Temporal lobe (tissue), 2 donors: ENCODE results near the gene ILDR1. TPM values are rescaled to one million over a fixed set of nuclear protein-coding genes. Genes with fewer than 3 reads are reported as not detected.

ENCODE experiments used
- small RNA-seq: library from RNA; depleted of rRNA; stranded (forward); fragments of <200 nt; gene quantifications from one replicate; pipeline ENCODE3, GENCODE V24; 2014; ENCODE audit warnings: low replicate concordance
- total RNA-seq: library from RNA; depleted of rRNA; stranded (reverse); fragments of >200 nt; gene quantifications from one replicate; pipeline ENCODE4 v1.2.3, GENCODE V29; 2014

ILDR1 gene
- total RNA-seq, 1 donor from 2014 or later: not detected

Small RNA genes within 50 kb of the gene (small RNA-seq; reads per million reads assigned to genes)
- not detected for gene RF00019

Other genes with a start within 250 kb of the ILDR1 start
- 17.0 TPM for gene IQCB1, start 187.2 kb downstream of the ILDR1 start, total RNA-seq
- gene EAF2, start 187.0 kb downstream of the ILDR1 start, total RNA-seq: 2.2 TPM
- 9.3 TPM for gene SLC15A2, start 127.8 kb downstream of the ILDR1 start, total RNA-seq
- 1.2 TPM for gene CD86, start 33.1 kb upstream of the ILDR1 start, total RNA-seq
- gene CASR, start 161.4 kb upstream of the ILDR1 start, total RNA-seq: not detected